GM18861 (cell line): ENCODE data around the gene HMX1.

Experiments
- ATAC-seq: cut with Tn5 transposase; IDR thresholded peaks from one replicate; pipeline ENCODE4 v1.9.1; 2021; ENCODE audit not compliant: unreplicated experiment

The HMX1 gene

DNA sequence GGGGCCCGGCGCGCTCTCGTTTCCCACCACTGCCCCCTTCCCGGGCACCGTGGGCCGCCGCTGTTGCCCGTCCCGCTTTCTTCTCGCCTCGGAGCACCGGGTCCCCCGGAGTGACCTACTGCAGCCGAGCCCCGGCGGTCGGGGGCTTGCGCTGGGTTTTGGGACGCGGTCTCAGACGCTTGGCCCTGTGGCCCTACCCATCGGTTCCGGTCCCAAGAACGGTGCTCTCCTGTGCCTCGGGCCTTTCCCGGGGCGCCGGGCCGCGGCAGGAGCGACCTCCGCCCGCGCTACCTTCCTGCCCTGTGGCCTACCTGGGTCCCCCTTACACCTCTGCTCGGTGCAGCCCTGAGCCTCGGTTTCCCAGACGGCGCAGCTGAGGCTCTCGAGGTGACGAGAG, 21.6 kb upstream of the HMX1 start:
- ATAC-seq = no peak

DNA sequence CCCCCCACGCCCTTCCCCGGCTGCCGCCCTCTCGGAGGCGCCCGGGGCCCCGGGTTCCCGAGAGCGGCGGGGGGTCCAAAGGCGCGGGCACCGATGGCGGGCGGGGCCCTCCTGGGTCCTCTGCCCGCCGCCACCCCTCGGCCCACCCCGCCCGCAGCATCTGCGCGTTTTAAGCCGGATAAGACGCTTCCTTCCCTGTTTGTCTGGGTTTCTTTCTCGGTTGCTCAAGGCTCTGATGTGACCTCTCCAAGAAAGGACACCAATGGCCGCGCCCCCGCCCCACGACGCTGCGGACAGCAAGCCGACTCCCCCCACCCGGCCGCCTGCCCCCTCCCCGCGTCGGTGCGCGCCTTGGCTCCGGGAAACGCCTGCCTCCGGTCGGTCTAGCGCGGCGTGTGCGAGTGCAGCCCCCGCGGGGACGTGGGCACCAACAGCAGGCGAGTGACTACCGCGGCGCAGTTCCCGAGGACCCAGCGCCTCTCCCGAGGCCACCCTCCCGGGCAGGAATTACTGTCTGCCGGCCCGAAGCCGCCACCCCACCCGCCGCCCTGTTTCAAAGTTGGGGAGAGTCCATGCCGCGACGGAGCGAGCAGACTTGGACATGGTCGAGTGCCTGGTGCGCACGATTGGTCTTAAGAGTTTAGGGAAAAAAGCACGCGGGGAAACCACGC, 21.1 kb upstream of the HMX1 start:
- no peak for ATAC-seq

DNA sequence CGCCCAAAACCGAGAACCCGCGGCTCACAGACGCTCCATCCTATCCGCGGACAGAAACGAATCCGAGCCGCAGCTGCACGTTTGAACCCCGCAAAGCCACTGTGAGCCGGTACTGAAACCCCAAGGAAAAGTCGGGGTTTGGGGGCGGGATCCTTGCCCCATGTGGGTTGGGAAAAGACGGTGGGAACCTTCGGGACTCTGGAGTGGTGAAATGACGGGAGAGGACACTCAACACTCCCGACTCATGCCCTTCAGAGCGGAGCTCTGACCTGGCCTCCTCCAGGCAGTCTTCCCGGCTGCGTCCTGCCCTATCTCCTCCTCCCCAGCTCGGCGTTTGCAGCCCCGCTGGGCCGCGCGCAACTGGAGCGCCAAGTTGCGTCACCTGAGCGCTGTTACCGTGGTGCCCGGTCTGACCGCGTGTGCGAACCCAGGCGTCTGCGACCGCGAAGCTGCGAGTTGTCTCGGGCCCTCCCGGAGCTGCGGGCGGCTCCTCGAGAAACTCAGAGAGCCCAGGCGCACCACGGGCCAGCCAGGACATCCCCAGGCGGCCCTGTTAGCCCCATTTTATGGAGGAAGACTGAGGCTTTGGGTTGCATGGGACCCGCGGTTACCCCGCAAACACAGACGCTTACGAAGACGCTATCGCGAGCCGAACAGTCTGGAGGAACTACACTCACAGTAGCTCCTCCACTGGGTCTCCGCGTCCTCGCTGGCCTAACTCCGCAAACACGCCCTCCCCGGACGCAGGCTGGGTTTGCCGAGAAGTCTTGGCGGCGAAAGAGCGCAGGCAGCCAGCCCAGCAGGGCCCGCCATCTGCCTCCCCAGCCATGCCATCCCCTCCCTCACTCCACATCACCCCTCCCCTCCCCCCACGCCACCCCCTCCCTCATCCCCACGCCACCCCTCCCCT, 20.3 kb upstream of the HMX1 start:
- ATAC-seq = no peak

DNA sequence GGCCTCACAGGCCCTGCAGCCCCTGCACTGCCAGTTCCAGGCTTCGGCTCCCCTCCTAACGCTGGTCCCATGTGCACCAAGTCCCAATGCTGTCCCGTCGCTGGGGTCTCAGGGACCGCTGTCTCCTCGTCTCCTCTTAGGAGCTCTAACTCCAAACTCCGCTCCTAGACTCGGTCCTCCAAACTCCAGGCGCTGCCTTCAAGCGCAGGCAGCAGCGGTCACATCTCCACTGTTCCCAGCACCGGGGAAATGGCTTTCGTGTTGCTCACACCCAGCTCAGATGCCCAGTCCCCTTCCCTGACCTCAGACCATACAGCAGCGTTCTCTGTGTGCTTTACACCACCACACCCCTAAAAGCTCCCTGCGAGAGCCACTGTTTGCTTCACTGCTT, 19.6 kb upstream of the HMX1 start:
- ATAC-seq = no peak

DNA sequence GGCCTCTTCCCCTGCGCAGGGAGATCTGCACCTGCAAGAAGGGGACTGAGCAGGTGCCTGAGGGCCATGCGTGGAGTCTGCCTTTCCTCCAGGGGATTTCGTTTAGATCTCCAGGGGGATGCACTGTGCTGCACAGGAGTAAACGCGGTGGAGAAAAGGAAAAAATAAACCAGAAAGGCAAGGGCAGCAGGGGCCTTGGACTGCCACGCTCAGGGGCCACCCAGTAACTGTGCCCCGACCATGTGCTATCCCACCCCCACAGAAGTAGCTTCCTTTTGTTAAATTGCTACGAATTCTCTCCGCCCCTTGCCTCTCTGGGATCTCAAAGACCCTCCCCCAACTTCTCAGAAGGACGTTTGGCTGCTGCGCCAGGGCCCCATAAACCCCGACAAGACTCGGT, 17.2 kb upstream of the HMX1 start:
- ATAC-seq = no peak

DNA sequence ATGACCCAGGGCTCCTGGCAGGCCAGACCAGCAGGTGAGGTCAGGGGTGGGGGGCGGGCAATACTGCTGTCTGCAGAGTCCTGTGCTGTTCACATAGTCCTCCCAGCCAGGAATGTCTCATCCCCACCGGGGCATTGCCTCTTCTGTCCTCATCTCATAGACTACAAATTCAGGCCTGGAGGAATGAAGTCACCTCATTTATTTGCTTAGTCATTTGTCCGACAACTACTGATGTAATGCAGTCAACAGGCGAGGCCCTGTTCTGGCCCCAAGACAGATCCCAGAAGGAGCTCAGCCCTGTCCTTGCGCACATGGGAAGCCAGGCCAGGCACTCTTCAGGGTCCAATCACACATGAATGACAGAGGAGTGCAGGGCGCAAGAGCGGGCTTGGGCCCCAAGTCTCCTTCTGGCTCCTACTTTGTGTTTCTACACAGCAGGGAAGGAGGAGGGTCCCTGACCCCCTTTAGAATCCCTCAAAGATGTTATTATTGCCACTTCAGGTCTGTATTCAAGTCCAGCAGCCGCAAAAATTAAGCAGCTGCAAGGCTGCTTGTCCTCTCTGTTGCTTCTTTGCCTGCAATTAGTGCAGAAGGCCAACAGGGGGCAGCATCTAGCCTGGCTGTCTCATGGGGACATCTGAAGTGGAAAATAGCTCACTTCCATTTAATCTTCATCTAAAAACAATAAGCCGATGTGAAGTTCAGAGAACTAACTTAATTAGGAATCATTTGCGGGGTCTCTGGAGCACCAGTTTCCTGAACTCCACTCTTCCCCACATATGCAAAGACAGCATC, 15.2 kb upstream of the HMX1 start:
- ATAC-seq = no peak

DNA sequence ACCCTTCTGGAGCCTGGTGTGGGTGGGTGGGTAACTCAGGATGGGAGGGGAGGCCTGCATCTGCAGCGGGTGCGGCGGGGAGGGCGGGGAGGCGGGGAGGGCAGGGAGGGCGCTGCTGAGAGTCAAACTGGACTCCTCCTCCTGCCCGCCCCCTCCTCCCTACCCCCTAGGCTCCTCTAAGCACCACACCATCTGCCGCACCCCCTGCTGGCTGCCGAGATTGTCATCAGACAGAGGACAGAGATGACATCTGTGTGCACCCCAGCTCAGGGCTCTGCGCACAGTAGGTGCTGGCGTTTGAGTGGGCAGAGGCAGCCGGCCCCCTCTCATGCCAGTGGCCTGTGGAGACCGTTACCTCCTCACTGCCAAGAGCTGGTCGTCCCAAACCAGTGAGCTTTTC, 10.6 kb upstream of the HMX1 start:
- ATAC-seq = no peak

DNA sequence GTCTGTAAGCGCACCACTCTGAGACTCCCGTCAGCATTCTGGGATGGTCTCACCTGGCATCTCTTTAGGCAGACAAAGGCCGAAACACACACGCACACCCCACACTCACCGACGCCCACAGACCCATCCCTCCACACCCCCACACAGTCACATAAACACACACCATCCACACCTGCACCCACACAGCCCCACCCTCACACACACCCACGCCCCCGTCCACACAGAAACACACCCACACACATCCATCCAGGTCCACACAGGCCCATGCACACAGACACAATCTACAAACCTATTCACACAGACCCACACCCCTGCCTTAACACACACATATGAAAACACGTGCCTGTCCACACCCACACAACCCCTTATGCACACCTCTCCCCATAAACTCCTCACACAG, 9.2 kb upstream of the HMX1 start:
- no peak for ATAC-seq

DNA sequence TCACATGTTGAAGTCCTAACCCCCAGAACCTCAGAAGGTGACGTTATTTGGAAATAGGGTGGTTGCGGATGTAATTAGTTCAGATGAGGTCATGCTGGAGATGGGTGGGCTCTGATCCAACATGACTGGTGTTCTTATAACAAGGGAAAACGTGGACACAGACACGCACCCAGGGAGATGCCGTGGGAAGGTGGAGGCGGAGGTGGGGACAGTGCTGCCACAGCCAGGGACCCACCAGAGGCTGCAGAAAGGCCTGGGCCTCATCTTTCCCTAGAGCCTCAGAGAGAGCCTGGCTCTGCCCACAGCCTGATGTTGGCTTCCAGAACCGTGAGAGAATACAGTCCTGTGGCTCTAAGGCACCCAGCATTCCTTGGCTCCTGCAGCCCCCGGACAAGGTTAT, 7.9 kb upstream of the HMX1 start:
- no peak for ATAC-seq

DNA sequence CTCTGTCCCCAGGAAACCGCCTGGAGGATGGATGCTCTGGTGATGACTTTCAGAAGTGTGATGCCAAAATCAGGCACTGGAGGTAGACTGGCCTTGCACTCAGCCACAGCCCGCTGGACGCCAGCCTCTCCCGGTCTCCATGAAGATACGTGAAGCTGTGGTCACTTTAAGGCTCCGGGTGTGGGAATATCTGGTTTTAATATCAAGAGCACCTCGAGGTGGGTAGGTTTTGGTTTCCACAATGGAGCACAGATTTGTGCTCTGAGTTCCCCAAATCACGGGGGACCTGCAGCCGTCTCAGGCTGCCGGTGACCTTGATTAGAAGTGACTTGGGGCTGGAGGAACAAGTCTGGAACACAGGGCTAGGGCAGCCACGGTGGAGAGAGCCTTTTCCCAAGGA, 6.8 kb upstream of the HMX1 start:
- ATAC-seq = no peak

DNA sequence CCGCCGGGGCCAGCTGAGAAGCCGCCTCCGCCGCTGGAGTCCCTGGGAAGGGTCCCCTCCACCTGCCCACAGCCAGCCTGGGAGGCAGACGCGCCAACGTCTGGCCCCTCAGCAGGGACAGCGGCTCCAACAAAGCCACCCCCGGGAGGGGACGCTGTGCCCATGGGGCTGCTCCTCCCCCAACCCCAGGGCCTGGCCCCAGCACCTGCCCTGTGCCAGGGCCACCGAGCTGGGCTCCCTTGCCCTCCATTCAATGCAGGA, 6.1 kb upstream of the HMX1 start:
- no peak for ATAC-seq

DNA sequence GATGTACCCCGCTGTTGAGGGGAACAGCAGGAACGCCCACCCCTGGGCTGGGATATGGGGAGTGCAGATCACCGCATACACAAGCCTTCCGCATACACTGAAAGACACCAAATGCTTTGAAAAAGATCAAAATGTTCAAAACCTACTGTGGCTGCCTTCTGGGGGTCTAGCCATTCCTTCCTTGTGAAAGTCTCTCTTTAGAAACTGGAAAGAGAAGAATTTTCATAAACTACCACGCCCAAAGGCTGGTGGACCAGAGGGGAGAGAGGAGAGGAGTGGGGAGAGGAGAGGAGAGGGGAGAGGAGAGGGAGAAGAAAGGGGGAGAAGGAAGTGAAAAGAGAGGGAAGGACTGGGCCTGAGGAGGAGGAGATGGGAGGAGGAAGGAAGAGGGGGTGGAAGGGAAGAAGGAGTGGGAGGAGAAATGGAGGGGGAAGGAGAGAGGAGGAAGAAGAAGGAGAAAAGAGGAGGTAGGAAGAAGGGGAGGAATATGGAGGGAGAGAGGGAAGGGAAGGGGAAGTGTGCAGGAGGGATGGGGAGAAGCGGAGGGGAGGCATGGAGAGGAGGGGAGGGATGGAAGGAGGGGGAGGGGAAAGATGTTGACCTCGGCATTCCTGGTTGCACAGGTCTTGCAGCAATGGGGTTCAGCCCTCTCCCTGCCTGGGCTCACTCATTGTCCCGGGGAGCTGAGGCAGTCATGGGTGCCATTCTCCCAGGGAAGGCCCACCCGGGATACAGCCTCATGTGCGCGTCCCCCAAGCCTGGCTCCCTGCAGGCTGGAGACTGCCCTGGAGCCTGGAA, 5.5 kb upstream of the HMX1 start:
- ATAC-seq = no peak

DNA sequence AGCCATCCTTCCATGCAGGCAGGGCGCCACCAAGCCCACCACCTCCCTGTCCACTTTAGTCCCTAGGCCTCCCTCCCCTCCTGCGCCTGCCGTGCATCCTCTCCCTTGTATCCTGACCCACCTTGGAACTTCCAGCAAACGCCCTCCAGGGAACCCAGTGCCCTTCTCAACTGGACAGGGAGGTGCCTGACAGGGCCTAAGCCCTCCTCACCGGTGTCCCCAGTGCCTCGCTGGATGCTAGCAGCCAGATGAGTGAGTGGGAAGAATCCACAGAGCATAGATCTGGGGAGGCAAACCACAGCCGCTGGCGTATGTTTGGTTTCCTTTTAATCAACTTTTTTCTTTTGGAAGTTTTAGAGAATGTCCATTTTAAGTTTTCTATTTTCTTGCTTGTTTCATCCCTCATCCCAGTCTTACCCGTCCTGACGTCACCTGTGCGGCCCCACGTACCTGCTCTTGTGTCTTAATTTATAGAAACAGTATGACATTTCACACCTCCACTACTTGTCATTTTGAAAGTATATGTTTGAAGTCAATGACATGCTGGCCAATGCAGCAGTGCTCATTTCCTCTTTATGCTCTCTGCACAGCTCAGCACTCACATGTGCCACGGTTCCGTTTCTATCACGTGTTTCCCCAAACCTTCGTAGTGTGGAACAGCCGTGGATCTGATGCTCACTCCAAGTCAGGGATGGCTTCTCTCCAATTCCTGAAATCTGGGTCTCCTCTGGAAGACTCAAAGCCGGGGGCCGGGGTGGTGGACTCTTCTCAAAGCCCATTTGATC, 3.4 kb upstream of the HMX1 start:
- ATAC-seq = no peak

DNA sequence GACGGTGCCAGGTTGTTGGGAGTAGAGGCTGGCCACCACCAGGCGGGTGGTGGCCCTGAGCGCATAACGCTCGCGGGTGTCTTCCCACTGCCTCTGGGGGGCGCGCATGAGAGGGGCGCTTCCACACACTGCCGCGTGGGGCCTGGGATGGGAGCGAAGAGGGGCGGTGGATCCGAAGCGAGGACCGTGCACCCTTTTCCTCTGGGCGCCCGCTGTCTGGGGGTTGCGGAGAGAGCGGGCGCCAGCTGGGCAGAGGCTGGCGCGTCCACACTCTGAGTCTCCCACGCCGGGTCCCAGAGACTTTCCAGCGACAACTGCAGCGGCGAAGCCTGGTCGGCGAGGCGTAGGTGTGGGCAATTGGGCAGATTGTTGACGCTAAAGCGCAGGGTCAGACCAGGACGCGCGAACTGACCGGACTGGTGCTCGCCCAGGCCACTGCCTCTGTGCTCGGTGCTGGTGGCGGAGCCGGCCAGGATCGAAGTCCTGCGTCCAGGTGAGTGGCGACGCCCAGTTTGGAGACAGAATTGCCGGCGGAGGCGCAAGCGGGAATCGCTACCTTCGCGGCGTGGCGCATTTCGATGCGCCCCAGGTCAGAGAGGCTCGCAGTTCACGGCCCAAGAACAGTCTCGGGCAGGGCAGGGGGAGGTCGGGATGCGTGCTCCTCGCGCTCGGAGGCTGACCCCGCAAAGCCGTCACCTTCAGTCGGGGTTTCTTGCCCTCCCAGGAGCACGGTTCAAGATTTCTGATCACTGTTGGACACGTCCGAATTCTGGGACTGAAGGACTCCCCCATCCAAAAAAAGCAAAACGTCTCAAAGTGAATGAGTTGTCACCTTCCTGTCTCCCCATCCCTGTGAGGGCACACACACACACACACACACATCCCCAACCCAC, 2.6 kb upstream of the HMX1 start:
- ATAC-seq = no peak

DNA sequence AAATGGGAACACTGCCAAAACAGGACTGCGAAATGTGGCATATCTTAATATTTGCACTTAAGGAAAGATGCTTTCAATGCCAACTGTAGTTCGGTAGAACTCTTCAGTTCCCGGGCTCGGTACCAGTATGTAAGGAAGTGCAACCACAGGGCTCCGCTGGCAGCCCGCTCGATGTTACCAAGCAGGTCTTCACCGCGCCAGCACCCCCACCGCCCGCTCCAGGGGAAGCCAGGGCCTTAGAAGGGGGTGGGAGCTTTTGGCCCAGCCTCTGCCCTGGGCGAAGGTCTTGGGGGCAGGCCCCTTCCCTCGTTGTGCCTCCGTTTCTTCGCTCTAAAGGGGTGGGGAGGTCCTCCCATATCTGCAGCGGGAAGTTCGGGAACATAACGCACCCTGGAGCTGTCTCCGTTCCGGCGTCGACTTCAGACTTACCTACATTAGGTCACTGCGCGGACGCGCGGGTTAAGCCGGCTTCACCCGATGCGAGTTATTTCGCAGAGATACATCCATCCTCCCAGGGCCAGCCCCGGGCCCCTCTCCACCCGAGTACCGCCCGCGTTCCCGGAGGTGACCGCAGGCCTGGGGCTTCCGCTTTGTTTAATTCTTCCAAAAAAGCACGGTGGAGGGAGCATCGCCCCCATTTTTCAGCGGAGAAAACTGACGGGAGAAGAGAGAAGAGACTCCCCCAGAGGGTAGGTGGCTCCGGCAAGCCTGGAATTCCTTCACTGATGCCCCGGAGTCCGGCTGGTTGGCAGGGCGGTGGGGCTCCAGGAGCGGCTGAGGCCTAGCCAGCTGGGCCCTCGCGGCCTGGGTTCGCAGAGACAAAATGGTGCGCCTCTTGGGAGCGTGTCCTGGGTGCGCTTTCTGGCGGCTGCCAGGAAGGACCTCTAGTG, 1.0 kb upstream of the HMX1 start:
- no peak for ATAC-seq

DNA sequence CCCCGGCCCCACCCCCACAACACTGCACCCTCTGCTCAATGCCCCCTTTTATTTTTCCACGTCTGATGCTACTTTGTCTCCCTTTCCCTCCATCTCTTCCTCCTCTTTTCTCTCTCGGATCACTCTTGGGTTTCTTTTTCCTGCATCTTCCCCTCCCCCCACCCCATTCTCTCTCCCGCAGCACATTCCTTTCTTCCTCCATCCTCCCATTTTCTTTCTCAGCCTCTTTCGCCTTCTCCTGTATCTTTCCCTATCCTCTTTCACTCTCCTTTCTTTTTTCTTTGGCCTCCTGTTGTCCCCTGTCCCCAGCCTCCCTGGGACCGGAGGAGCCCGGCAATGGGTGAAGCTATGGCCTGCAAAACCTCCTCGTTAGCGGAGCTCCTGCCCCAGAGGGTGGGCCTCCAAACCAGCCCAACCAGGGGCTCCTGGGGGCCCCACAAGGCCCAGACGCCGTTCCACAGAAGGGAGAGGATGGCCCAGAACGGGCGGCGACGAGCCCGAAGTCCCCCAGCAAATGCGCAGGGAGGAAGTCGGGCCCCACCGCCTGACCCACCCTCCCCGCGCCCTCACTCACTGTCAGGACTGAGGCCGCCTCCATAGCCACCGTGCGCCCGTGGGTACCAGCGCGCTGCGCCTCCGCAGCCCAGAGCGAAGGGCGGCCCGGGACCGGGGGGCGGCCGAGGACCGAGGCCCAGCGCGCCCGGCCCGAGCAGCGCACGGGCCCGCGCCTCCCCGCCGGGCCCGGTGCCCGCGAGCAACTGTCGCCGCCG, 807 bp downstream of the HMX1 start:
- ATAC-seq = no peak

DNA sequence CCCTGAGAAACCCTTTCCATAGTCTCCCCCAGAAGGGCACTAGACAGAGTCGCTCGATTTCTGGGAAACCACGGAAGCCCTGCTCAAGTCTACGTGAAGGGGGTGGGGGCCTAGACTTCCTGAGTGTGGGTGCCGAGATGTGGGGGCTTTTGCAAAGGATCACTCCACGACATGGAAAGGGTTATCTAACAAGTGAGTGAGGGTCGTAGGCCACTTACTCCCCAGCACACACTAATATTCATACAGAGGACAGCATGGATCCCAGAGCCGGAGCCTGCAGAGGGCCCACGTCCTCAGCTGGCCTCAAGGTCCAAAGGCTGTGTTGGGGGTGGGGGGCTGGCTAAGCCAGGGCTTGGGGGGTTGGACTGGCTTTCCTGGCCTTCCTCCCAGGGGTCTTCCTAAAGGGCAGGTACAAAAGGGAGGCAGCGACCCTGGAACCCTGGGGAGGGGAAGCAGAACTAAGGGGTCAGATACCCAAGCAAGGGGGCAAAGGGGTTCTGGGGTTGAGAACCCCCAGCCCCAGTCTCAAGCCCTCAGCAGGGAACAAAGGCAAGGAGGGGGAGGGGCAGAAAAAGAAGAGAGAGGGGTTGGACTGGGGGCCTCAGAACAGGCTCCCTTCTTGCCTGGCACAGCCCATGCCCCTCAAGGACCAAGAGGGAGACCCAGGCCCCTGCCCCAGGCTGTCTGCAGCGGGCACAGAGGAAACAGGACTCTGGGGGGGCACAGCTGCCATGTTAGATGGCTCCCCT, 1.6 kb downstream of the HMX1 start:
- ATAC-seq = no peak
